T-helper 17 cell (primary cell): Measurements from ENCODE around the gene DENND4A. TPM values are rescaled to one million over a fixed set of nuclear protein-coding genes. Genes with fewer than 3 reads are reported as not detected.

Experiments used
- ATAC-seq: fragments of 150-1000 bp; cut with Tn5 transposase; 2 replicates; pipeline ENCODE4 v1.10.0; 2021; ENCODE audit warnings: mild to moderate bottlenecking, moderate library complexity
- DNase-seq, 3 donors: peaks; one replicate each; pipeline versions ENCODE4 v3.0.0 to v3.0.0-alpha.2; 2020 to 2021
- H3K9me3 ChIP-seq: one replicate; pipeline ENCODE4 v1.7.0; 2013; ENCODE audit warnings: low read length, mild to moderate bottlenecking; ENCODE audit not compliant: control insufficient read depth, poor library complexity, severe bottlenecking
- H3K27ac Mint-ChIP-seq: one replicate; pipeline ENCODE4 v1.8.0; 2022; ENCODE audit warnings: mild to moderate bottlenecking, moderate library complexity, mixed read lengths
- H3K27me3 Mint-ChIP-seq: one replicate; pipeline ENCODE4 v1.8.0; 2022; ENCODE audit warnings: mixed read lengths
- H3K36me3 Mint-ChIP-seq: one replicate; pipeline ENCODE4 v1.8.0; 2022; ENCODE audit warnings: low read depth, mixed read lengths
- H3K4me1 Mint-ChIP-seq: one replicate; pipeline ENCODE4 v1.8.0; 2022; ENCODE audit warnings: mild to moderate bottlenecking, mixed read lengths
- H3K4me3 Mint-ChIP-seq: one replicate; pipeline ENCODE4 v1.8.0; 2022; ENCODE audit warnings: mild to moderate bottlenecking, moderate library complexity, mixed read lengths
- total RNA-seq, 4 donors: library from RNA in 2 of 4; stranded (reverse) in 2 of 4; gene quantifications; one replicate each; pipeline ENCODE4 v1.2.3 and lab custom pipeline; 2022 to 2026

DENND4A gene
- total RNA-seq (10 to 100 TPM; 63.5 to 71.7 TPM), total RNA-seq (lab: John Stamatoyannopoulos, UW) (171 to 198 reads per million in 2 donors)

DNA sequence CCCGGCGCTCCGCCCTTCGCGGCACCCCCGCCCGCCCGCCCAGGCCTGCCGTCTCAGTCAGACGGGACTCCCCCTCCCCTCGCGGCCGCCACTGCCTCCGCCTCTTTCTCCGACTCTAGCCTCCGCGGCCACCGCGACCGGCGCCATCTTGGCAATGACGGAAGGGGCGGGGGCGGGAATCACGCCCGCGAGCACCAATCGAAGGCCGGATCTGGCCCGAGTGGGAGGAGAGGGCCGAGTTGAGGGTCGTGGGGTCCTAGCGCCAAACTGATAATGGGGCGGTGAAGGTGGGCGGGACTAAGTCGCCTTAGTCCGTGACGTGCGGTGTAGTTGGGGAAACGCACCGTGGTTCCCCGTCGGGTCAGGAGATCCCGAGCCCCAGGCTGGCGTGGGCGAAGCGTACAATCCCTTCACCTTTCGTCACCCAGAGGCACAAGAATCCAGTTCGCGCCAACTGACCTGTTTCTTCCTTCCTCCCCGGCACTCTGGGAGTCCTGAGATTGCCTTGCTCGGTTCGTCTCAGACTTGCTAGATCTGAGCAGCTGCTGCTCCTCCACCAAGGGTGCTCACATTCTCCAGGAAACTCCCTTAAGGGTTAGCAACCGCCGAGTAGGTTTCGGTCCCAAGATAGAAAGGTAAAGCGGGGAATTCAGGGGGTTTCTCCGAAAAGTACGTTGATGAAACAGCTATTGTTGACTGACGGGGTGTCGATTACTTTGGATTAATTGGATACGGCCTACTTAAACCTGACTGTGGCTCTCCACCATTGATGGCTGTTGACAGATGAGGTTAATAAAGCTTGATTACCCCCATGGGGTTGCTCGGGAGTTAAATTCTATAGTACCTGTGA is at the start of gene DENND4A:
Gene DENND4A (minus strand): TSS at position 156 of the 850 bp plus-strand sequence. CDS start 35,843 bp downstream, outside the sequence.
- H3K9me3 ChIP-seq, result no peaks in the 10 kb centered on the region
- Mint-ChIP-seq H3K27ac (peak within 1 kb of the TSS; percentile 99), H3K4me3 (peak within 1 kb of the TSS; percentile 93), H3K27me3 (no peaks in the 10 kb centered on the region), H3K36me3 (no peaks in the 10 kb centered on the region), H3K4me1 (peaks cover 31% of the 10 kb centered on the region)
- ATAC-seq, result peak; percentile 83
- peak; percentile 97 to 98 (median 97) for DNase-seq

DNA sequence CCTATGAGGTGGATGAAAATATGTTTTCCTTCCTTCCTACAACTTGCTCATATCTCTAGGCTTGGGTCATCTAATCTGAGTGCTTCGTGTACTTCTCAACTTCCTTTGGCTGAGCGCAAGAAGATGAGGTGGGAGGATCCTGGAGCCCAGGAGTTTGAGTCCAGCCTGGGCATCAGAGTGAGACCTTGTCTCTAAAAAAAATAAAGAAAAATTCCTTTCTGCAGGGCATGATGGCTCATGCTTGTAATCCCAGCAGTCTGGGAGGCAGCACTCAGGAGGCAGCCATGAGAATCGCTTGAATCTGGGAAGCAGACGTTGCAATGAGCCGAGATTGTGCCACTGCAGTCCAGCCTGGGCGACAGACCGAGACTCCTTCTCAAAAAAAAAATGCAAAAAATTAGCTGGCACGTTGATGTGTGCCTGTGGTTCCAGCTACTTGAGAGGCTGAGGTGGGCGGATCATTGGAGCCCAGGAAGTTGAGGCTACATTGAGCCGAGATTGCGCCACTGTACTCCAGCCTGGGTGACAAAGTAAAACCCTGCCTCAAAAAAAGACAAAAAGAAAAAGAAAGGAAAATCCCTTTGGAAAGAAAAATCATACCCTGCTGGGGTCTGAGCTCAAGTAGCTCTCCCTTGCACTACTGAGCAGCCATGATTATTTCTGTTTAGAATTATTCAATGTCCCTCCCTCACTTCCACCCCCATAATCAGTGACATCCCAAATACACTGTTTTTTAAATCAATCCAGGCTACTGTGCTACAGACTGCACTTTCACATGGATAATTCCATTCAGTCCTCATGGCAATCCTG is 49.2 kb upstream of the DENND4A start:
- peaks cover 4% of the 10 kb centered on the region for H3K27me3 Mint-ChIP-seq
- peaks cover 7% of the 10 kb centered on the region for H3K4me1 Mint-ChIP-seq
- H3K36me3 Mint-ChIP-seq, result no peaks in the 10 kb centered on the region
- no peaks in the 10 kb centered on the region for H3K9me3 ChIP-seq
- H3K4me3 Mint-ChIP-seq, result no peak overlapping the region
- H3K27ac Mint-ChIP-seq, result no peak overlapping the region
- ATAC-seq, result no peak
- DNase-seq, result no peak

DNA sequence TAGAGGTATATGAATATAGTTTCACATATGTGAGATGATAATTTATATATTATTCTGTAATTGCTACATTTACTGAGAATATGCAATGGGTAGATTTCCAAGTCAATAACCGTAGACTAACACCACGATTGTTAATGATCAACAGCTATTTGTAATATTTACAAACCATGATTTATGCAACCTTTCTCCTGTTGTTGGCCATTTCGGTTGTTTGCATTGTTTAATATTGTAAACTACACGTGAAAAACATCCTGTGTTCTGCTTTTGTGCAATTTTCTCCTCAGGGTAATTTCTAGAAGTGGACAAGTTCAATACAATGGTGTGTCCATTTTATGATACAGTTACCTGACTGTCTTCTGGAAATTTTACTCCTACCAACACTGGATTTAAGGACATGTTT is 47.9 kb upstream of the DENND4A start:
- Mint-ChIP-seq H3K27ac (no peak overlapping the region), H3K4me1 (peaks cover 9% of the 10 kb centered on the region), H3K27me3 (no peaks in the 10 kb centered on the region), H3K36me3 (no peaks in the 10 kb centered on the region), H3K4me3 (no peak overlapping the region)
- DNase-seq, result no peak
- ATAC-seq, result no peak
- H3K9me3 ChIP-seq, result no peaks in the 10 kb centered on the region

DNA sequence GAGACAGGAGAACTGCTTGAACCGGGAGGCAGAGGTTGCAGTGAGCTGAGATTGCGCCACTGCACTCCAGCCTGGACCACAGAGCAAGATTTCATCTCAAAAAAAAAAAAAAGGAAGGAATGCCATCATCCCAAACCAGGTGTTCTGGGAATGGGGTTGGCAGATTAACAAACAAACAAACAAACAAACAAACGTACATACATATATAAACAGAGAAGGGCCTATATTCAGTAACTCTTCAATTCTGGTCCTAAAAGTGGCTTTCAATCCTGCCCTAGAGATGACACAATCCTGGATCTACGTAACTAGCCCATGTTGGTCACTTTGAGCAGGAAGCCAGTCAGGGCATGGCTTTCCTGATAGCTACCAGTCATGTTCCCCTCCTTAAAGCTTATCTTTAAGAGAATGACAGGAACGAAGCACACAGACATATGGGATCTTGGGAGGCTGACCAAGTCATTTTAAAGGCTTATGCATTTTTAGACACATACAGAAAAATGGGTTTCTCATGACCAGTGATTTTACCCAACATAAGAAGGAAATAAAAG is 47.3 kb upstream of the DENND4A start:
- H3K27ac Mint-ChIP-seq, result no peak overlapping the region
- ATAC-seq (no peak), DNase-seq (no peak)
- H3K4me3 Mint-ChIP-seq, result no peak overlapping the region
- H3K36me3 Mint-ChIP-seq, result no peaks in the 10 kb centered on the region
- H3K27me3 Mint-ChIP-seq, result no peaks in the 10 kb centered on the region
- H3K4me1 Mint-ChIP-seq, result peaks cover 12% of the 10 kb centered on the region
- H3K9me3 ChIP-seq, result no peaks in the 10 kb centered on the region

DNA sequence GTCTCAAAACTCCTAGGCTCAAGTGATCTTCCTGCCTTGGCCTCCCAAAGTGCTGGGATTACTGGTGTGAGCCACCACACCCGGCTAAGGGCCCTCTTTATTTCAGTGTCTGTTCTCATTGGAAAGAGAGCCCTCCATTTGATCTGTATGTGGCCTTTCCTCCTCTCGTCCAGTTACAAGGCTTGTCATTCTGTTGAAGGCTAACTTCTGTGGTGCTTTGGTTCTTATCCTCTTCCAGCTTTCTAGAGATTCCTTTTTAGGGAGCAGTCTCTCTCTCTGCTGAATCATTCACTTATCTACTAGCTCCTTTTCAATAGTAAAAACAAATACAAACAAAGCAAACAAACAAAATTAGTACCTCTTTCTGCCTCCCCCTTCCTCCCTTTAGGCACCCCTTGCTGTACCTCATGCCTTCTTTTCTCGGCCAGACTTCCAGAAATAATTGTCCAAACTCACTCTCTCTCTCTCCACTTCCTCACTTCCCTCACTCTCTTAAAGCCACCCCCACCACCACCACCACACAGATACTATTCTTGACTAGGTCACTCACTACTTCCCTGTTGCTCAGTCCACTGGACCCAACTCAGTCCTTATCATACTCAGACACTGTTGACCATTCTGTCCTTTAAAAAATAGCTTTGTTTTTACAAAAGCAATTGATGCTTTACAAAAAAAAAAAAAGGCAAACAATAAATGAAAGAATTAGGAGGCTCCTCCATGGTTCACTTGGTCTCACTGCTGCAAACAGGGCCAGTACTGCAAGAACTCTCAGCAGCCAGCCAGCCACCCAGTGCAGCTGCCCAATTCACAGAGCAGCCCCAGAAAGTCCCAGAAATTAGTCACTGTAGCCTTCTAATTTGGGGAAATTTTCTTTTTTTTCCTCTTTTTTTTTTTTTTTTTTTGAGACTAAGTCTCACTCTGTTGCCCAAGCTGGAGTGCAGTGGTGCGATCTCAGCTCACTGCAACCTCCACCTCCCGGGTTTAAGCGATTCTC is 45.5 kb upstream of the DENND4A start:
- DNase-seq (no peak), ATAC-seq (no peak)
- H3K27ac Mint-ChIP-seq, result peak overlapping the region; percentile 11
- H3K4me1 Mint-ChIP-seq, result peaks cover 27% of the 10 kb centered on the region
- H3K9me3 ChIP-seq, result no peaks in the 10 kb centered on the region
- H3K4me3 Mint-ChIP-seq, result no peak overlapping the region
- H3K36me3 Mint-ChIP-seq, result no peaks in the 10 kb centered on the region
- no peaks in the 10 kb centered on the region for H3K27me3 Mint-ChIP-seq

DNA sequence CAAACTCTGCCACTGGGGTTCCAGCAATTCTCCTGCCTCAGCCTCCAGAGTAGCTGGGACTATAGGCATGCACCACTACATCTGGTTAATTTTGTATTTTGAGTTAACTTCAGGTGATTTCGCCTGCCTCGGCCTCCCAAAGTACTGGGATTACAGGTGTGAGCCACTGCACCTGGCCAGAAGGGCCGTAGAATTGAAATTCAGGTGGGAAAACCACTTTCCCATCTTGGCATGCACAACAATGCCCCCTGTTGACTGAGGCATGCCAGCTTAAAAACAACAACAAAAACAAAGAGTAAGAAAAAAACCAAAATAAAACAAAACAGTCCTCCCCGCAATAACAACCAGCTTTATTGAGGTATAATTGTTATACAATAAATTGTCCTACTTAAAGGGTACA is 44.6 kb upstream of the DENND4A start:
- Mint-ChIP-seq H3K4me3 (no peak overlapping the region), H3K27ac (no peak overlapping the region), H3K36me3 (no peaks in the 10 kb centered on the region), H3K27me3 (no peaks in the 10 kb centered on the region), H3K4me1 (peaks cover 34% of the 10 kb centered on the region)
- DNase-seq, result no peak
- ATAC-seq, result no peak
- no peaks in the 10 kb centered on the region for H3K9me3 ChIP-seq

DNA sequence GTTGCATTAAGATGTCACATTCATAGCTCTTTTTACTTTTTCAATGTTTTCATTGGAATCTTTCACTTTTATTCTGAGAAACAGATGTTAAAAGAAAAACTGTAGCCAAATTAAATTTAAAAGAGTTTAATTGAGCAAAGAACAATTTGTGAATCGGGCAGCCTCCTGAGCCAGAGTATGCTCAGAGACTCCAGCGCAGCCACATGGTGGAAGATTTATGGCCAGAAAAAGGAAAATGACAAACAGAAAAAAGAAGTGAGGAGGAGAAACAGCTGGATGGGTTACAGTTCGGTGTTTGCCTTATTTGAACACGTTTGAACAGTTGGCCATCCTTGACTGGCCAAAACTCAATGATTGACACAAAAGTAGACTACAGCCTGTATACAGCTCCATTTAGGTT is 43.4 kb upstream of the DENND4A start:
- ATAC-seq (no peak), DNase-seq (no peak)
- peaks cover 38% of the 10 kb centered on the region for H3K4me1 Mint-ChIP-seq
- H3K27me3 Mint-ChIP-seq, result no peaks in the 10 kb centered on the region
- H3K4me3 Mint-ChIP-seq, result no peak overlapping the region
- no peaks in the 10 kb centered on the region for H3K9me3 ChIP-seq
- H3K27ac Mint-ChIP-seq, result no peak overlapping the region
- H3K36me3 Mint-ChIP-seq, result no peaks in the 10 kb centered on the region

DNA sequence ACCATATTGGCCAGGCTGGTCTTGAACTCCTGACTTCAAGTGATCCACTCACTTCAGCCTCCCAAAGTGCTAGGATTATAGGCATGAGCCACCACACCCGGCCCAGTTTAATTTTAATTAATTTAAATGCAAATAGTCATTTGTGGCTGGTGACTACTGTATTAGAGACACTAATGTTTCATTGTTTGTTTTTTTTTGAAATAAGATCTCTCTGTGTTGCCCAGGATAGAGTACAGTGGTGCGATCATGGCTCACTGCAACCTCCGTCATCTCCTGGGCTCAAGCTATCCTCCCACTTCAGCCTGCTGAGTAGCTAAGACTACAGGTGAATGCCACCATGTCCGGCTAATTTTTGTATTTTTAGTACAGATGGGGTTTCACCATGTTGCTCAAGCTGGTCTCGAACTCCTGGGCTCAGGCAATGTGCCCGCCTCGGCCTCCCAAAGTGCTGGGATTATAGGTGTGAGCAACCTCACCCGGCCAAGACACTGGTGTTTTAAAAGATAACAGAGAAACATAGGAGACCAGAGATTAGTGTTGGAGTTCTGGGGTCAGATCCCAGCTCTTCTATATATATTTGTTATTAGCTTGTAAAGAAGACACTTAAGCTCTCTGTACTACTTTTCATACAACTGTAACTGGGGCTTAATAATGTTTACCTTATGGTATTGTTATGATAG is 42.6 kb upstream of the DENND4A start:
- ATAC-seq, result no peak
- Mint-ChIP-seq H3K27ac (no peak overlapping the region), H3K4me3 (no peak overlapping the region)

DNA sequence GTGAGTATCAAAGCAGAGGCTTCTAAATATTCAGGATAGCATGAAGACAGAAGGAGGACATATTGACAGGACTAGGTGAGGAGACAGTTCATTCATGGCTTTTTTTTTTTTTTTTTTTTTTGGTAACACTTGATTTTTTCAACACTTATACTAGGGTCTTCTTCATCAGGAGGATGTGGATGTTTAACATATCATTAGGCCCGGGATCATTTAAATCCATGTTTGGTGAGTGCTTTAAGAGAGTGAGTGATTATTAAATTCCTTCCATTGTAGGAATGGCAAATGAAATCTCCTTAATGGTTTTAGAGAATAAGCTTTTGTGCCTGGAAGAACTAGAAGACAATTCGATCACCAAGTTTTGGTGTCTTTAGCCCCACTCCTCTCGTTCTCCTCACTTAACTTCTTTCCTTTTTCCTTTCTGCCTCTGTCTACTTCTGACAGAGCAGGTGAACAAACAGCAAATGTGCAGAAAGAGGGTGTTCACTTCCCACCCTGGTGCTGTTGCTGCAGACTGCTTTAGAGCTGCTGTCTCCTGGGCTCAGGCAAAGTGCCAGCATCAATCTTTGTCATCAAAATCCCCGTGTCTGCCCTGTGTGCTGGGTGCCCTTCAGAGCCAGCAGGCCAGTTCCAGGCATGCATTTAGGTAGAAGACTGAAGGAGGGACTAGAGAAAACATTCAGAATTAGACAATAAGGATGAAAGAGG is 41.6 kb upstream of the DENND4A start:
- DNase-seq (no peak), ATAC-seq (no peak)
- Mint-ChIP-seq H3K27me3 (no peaks in the 10 kb centered on the region), H3K36me3 (no peaks in the 10 kb centered on the region), H3K4me3 (peak overlapping the region; percentile 88), H3K27ac (peak overlapping the region; percentile 96), H3K4me1 (peaks cover 50% of the 10 kb centered on the region)
- H3K9me3 ChIP-seq, result no peaks in the 10 kb centered on the region

More for the DNA sequence above, 42.6 kb upstream of the DENND4A start:
- no peaks in the 10 kb centered on the region for H3K9me3 ChIP-seq
- Mint-ChIP-seq H3K4me1 (peaks cover 41% of the 10 kb centered on the region), H3K27me3 (no peaks in the 10 kb centered on the region), H3K36me3 (no peaks in the 10 kb centered on the region)
- no peak for DNase-seq

DNA sequence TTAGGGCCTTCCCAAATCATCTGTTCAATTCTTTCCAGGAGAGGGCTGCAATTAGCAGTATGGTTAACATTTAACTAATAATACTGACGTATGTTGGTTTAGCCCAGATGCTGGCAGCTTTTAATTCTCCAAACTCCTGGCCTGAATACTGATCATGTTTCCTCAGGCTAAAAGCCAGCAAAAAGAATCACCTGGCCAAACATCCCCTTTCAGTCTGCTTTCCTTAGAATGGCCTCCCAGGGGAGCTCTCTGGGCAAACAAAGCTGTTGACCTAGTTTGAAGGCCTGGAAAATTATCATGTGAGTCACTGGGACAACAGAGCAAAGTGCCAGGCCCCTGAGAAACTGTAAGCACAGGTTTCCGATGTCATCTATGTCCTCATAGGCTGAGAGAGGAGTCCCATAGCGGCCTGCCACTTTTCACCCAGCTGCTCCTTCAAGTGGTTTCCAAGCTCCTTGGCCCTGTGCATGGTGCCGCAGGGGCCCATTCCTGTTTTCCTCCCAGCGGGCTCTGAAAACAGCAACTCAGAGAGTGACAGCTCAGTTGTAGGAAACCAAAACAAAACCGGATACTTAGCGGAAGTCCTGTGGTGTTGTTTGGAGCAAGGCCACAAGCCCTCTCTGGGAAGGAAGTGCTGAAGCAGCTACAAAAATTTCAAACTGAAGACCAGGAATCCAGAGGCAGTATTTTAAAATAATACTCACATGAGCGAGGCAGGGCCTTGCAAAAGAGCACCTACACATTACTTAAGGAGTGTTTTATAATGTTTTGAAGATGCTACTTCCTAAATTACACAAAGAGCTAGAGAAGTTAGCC is 40.7 kb upstream of the DENND4A start:
- DNase-seq, result peak; percentile 16 to 47 (median 20)
- peak overlapping the region; percentile 88 for H3K4me3 Mint-ChIP-seq
- H3K36me3 Mint-ChIP-seq, result no peaks in the 10 kb centered on the region
- H3K4me1 Mint-ChIP-seq, result peaks cover 54% of the 10 kb centered on the region
- peak; percentile 58 for ATAC-seq
- H3K27me3 Mint-ChIP-seq, result no peaks in the 10 kb centered on the region
- H3K9me3 ChIP-seq, result no peaks in the 10 kb centered on the region
- H3K27ac Mint-ChIP-seq, result peak overlapping the region; percentile 96
